A673 (cell line): Measurements from ENCODE around the gene KRT80. TPM values are rescaled to one million over a fixed set of nuclear protein-coding genes. Genes with fewer than 3 reads are reported as not detected.

Source experiments
- BruUV-seq: library from RNA; stranded (reverse); fragments of 400-500 nt; replicated peaks from 2 replicates; lab custom pipeline; 2021; lab: Mats Ljungman, UMichigan
- CTCF ChIA-PET: fragments of 300-600 bp; sonication (Branson Sonifier 250); formaldehyde crosslinking; loops from one replicate; lab custom pipeline; 2022; ENCODE audit warnings: antibody characterized with exemption; lab: Charles Lee
- POLR2A ChIA-PET: fragments of 300-600 bp; sonication (Branson Sonifier 250); formaldehyde crosslinking; loops from one replicate; lab custom pipeline; 2022; ENCODE audit warnings: antibody characterized with exemption; ENCODE audit not compliant: low non-redundant PET; lab: Charles Lee
- DNase-seq: peaks from one replicate; pipeline ENCODE4 v3.0.0-alpha.2; 2015; ENCODE audit warnings: low spot score
- H3K27ac ChIP-seq: fragments of 200-600 bp; sonication (generic); 2 replicates; pipeline ENCODE4 v1.5.1; 2016; ENCODE audit warnings: mixed run types, low read depth, mild to moderate bottlenecking, mixed read lengths, antibody characterized with exemption, low read length; ENCODE audit not compliant: poor library complexity, severe bottlenecking
- H3K27me3 ChIP-seq: fragments of 200-600 bp; sonication (generic); replicated peaks from 2 replicates; pipeline ENCODE4 v1.6.1; 2017; ENCODE audit warnings: mixed run types, low read depth, mild to moderate bottlenecking, mixed read lengths, antibody characterized with exemption, low read length; ENCODE audit not compliant: insufficient read depth, poor library complexity
- H3K36me3 ChIP-seq: fragments of 200-600 bp; sonication (generic); 2 replicates; pipeline ENCODE4 v1.6.1; 2016; ENCODE audit warnings: mixed run types, mild to moderate bottlenecking, mixed read lengths, antibody characterized with exemption, low read length; ENCODE audit not compliant: insufficient read depth, poor library complexity, severe bottlenecking
- H3K4me1 ChIP-seq: fragments of 200-600 bp; sonication (generic); 2 replicates; pipeline ENCODE4 v1.6.1; 2017; ENCODE audit warnings: mixed run types, mild to moderate bottlenecking, mixed read lengths, antibody characterized with exemption, low read length; ENCODE audit not compliant: insufficient read depth, poor library complexity, severe bottlenecking
- H3K4me3 ChIP-seq: fragments of 200-600 bp; sonication (generic); 2 replicates; pipeline ENCODE4 v1.5.1; 2016; ENCODE audit warnings: low read depth, mixed run types, mild to moderate bottlenecking, mixed read lengths, low read length; ENCODE audit not compliant: poor library complexity, severe bottlenecking
- H3K9me3 ChIP-seq: fragments of 200-600 bp; sonication (generic); 2 replicates; pipeline ENCODE4 v1.6.1; 2016; ENCODE audit warnings: mixed run types, low read depth, mild to moderate bottlenecking, mixed read lengths, antibody characterized with exemption, low read length; ENCODE audit not compliant: poor library complexity, severe bottlenecking
- CTCF ChIP-seq: fragments of 300-800, 200-600 bp; sonication (generic); conservative IDR thresholded peaks from 2 replicates; pipeline ENCODE4 v1.5.1; 2017; ENCODE audit warnings: low read depth, mild to moderate bottlenecking, antibody characterized with exemption, low read length, moderate library complexity, mixed read lengths
- EZH2 ChIP-seq: fragments of 200-600 bp; sonication (generic); IDR thresholded peaks from 2 replicates; pipeline ENCODE4 v1.6.1; 2017; ENCODE audit warnings: borderline replicate concordance, low read depth, mild to moderate bottlenecking, mixed read lengths, antibody characterized with exemption, low read length; ENCODE audit not compliant: poor library complexity, severe bottlenecking
- intact Hi-C: fragments of 100-400 bp; cut with micrococcal nuclease; formaldehyde crosslinking; loops from one replicate; pipeline ENCODE4 v1.10.0; 2022; ENCODE audit not compliant: unreplicated experiment
- total RNA-seq: library from RNA; stranded (reverse); gene quantifications from 2 replicates; pipeline ENCODE4 v1.2.3, GENCODE V29; 2021

The KRT80 gene
- total RNA-seq, 1 experiment from 2014 or later, result 1.0 TPM

GRCh38 chr12:52170827-52171226 lies 21.0 kb downstream of the KRT80 start:
- Histone ChIP-seq H3K9me3 (no peaks in the 10 kb centered on the region), H3K36me3 (no peaks in the 10 kb centered on the region), H3K4me1 (peaks cover 11% of the 10 kb centered on the region), H3K27me3 (no peaks in the 10 kb centered on the region), H3K4me3 (no peak overlapping the region), H3K27ac (no peak overlapping the region)
- no TSS peak for BruUV-seq
- TF ChIP-seq EZH2 (no peak), CTCF (no peak)
- CTCF ChIA-PET, result interaction anchor here (0.6 kb wide), 1 partner anchor 783 kb away, joined by 3 read pairs; no protein-coding TSS in a partner anchor
- DNase-seq, result no peak
- intact Hi-C loops, result no loop called here
- POLR2A ChIA-PET, result no interaction called here

GRCh38 chr12:52169886-52170285 lies 21.9 kb downstream of the KRT80 start:
- POLR2A ChIA-PET, result no interaction called here
- no peak for DNase-seq
- H3K27me3 ChIP-seq, result no peaks in the 10 kb centered on the region
- intact Hi-C loops, result no loop called here
- H3K27ac ChIP-seq, result no peak overlapping the region
- no peak overlapping the region for H3K4me3 ChIP-seq
- no peak for TF ChIP-seq CTCF
- no peak for TF ChIP-seq EZH2
- H3K9me3 ChIP-seq, result no peaks in the 10 kb centered on the region
- no peaks in the 10 kb centered on the region for H3K36me3 ChIP-seq
- BruUV-seq, result no TSS peak
- CTCF ChIA-PET, result no interaction called here
- H3K4me1 ChIP-seq, result peaks cover 1% of the 10 kb centered on the region

GRCh38 chr12:52168019-52168717 lies 23.6 kb downstream of the KRT80 start:
- intact Hi-C loops, result no loop called here
- CTCF ChIA-PET, result no interaction called here
- H3K9me3 ChIP-seq, result no peaks in the 10 kb centered on the region
- H3K4me1 ChIP-seq, result no peaks in the 10 kb centered on the region
- H3K27me3 ChIP-seq, result no peaks in the 10 kb centered on the region
- H3K27ac ChIP-seq, result no peak overlapping the region
- no peak for DNase-seq
- no peak overlapping the region for H3K4me3 ChIP-seq
- BruUV-seq, result no TSS peak
- POLR2A ChIA-PET, result no interaction called here
- H3K36me3 ChIP-seq, result no peaks in the 10 kb centered on the region
- TF ChIP-seq CTCF (no peak), EZH2 (no peak)
